ENCODE results near the gene TFAP2A.

DNA sequence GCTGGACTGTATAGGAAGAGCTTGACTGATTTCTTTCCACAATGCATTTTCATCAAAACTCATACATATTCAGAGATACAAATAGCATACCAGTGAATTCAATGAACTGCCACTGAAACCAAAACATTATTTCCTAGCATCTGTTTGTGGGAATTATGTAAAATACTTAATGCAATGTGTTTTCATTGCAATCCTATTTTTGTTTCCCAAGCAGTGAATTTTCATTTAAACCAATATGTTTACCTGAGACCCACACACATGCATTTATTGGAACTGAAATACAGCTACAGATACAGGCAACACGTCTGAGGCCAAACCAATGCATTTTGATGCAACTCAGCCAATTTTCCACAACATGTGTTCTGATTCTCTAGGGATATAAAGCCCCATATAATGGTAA lies 33.2 kb upstream of the TFAP2A start:
- no peak for TF ChIP-seq POLR2A (IDR thresholded peaks at IDR 0.05)
- TF ChIP-seq, protein P1, sequence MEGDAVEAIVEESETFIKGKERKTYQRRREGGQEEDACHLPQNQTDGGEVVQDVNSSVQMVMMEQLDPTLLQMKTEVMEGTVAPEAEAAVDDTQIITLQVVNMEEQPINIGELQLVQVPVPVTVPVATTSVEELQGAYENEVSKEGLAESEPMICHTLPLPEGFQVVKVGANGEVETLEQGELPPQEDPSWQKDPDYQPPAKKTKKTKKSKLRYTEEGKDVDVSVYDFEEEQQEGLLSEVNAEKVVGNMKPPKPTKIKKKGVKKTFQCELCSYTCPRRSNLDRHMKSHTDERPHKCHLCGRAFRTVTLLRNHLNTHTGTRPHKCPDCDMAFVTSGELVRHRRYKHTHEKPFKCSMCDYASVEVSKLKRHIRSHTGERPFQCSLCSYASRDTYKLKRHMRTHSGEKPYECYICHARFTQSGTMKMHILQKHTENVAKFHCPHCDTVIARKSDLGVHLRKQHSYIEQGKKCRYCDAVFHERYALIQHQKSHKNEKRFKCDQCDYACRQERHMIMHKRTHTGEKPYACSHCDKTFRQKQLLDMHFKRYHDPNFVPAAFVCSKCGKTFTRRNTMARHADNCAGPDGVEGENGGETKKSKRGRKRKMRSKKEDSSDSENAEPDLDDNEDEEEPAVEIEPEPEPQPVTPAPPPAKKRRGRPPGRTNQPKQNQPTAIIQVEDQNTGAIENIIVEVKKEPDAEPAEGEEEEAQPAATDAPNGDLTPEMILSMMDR (IDR thresholded peaks at IDR 0.05), result no peak

Measured in ovary (tissue), 3 donors.